GM23338 (cell line): ENCODE measurements around the gene RBP7. TPM values are rescaled to one million over a fixed set of nuclear protein-coding genes. Genes with fewer than 3 reads are reported as not detected.
A peak's percentile ranks its signal among the peaks of the same experiment; 100 is the strongest.

Source experiments
- ATAC-seq: fragments of 200-7000 bp; cut with Tn5 transposase; 3 replicates; pipeline ENCODE4 v1.9.1; 2020
- DNase-seq: peaks from one replicate; pipeline ENCODE4 v3.0.0-alpha.2; 2015; ENCODE audit warnings: low spot score
- H2AFZ ChIP-seq: fragments of 200-600 bp; sonication (generic); 2 replicates; pipeline ENCODE4 v1.8.0; 2016; ENCODE audit warnings: antibody characterized with exemption, mild to moderate bottlenecking, moderate library complexity
- H3F3A ChIP-seq: fragments of 200-600 bp; sonication (generic); replicated peaks from 2 replicates; pipeline ENCODE4 v1.8.0; 2017; ENCODE audit warnings: antibody characterized with exemption, mixed run types, low read depth
- H3K27ac ChIP-seq: fragments of 200-600 bp; sonication (generic); 2 replicates; pipeline ENCODE4 v1.6.1; 2016; ENCODE audit warnings: low read depth
- H3K27me3 ChIP-seq: fragments of 200-600 bp; sonication (generic); 2 replicates; pipeline ENCODE4 v1.8.0; 2016; ENCODE audit warnings: mild to moderate bottlenecking, mixed run types, moderate library complexity; ENCODE audit not compliant: insufficient read depth
- H3K36me3 ChIP-seq: fragments of 200-600 bp; sonication (generic); 2 replicates; pipeline ENCODE4 v1.8.0; 2016; ENCODE audit warnings: mild to moderate bottlenecking; ENCODE audit not compliant: insufficient read depth
- H3K4me1 ChIP-seq: fragments of 200-600 bp; sonication (generic); 2 replicates; pipeline ENCODE4 v1.8.0; 2016; ENCODE audit warnings: mild to moderate bottlenecking, moderate library complexity; ENCODE audit not compliant: insufficient read depth
- H3K4me2 ChIP-seq: fragments of 200-600 bp; sonication (generic); 2 replicates; pipeline ENCODE4 v1.7.1; 2017; ENCODE audit warnings: mixed run types
- H3K4me3 ChIP-seq: fragments of 200-600 bp; sonication (generic); 2 replicates; pipeline ENCODE4 v1.6.1; 2016; ENCODE audit warnings: mixed run types
- H3K79me2 ChIP-seq: fragments of 200-600 bp; sonication (generic); replicated peaks from 2 replicates; pipeline ENCODE4 v1.8.0; 2017; ENCODE audit warnings: mild to moderate bottlenecking; ENCODE audit not compliant: insufficient read depth
- H3K9me2 ChIP-seq: fragments of 200-600 bp; sonication (generic); 2 replicates; pipeline ENCODE4 v1.8.0; 2017; ENCODE audit not compliant: insufficient read depth
- H4K20me1 ChIP-seq: fragments of 200-600 bp; sonication (generic); replicated peaks from 2 replicates; pipeline ENCODE4 v1.8.0; 2017; ENCODE audit warnings: mild to moderate bottlenecking; ENCODE audit not compliant: insufficient read depth
- H3K27ac Mint-ChIP-seq: 2 replicates; pipeline ENCODE4 v1.8.0; 2020; ENCODE audit warnings: inconsistent platforms, mild to moderate bottlenecking, moderate library complexity, mixed read lengths
- H3K27me3 Mint-ChIP-seq: 3 replicates; pipeline ENCODE4 v1.8.0; 2022; ENCODE audit warnings: low read depth, mild to moderate bottlenecking, moderate library complexity, mixed read lengths, inconsistent platforms; ENCODE audit not compliant: insufficient read depth, poor library complexity
- H3K36me3 Mint-ChIP-seq: 3 replicates; pipeline ENCODE4 v1.8.0; 2021; ENCODE audit warnings: low read depth, mild to moderate bottlenecking, inconsistent platforms, moderate library complexity, mixed read lengths
- H3K4me1 Mint-ChIP-seq: 3 replicates; pipeline ENCODE4 v1.8.0; 2020; ENCODE audit warnings: mild to moderate bottlenecking, inconsistent platforms, mixed read lengths
- H3K4me3 Mint-ChIP-seq: 3 replicates; pipeline ENCODE4 v1.8.0; 2021; ENCODE audit warnings: moderate library complexity, mild to moderate bottlenecking, inconsistent platforms, mixed read lengths
- H3K9me3 Mint-ChIP-seq: 3 replicates; pipeline ENCODE4 v1.8.0; 2020; ENCODE audit warnings: moderate library complexity, mild to moderate bottlenecking, inconsistent platforms, mixed read lengths
- CTCF ChIP-seq, 2 experiments: fragments of 200-600 bp in 1 of 2; sonication (generic) in 1 of 2; conservative IDR thresholded peaks; 2 replicates each; pipeline versions ENCODE4 v1.5.1 to v1.6.1; 2016 to 2017; ENCODE audit warnings: antibody characterized with exemption in 2 of 2, low read depth in 2 of 2, mild to moderate bottlenecking in 2 of 2, moderate library complexity in 1 of 2
- ZNF331 ChIP-seq: fragments of 250-450 bp; sonication (Bioruptor Pico); IDR thresholded peaks from 2 replicates; pipeline ENCODE4 v1.5.0; 2020; ENCODE audit warnings: low read depth, mild to moderate bottlenecking, moderate library complexity
- polyA plus RNA-seq: library from polyadenylated mRNA; unstranded; fragments of >200 nt; fragmentation: Nextera tagmentation; extraction: Ambion mirVana; gene quantifications from 2 replicates; pipeline ENCODE4 v1.2.1, GENCODE V29; 2016
- total RNA-seq: library from RNA; depleted of rRNA; stranded (reverse); fragments of >200 nt; shearing (Covaris generic); gene quantifications from 2 replicates; pipeline ENCODE4 v1.2.3, GENCODE V29; 2014
- TF ChIP-seq, protein P1 (sequence below): fragments of 250-450 bp; sonication (Bioruptor Pico); IDR thresholded peaks from 2 replicates; pipeline ENCODE4 v1.5.0; 2020; ENCODE audit warnings: mild to moderate bottlenecking, moderate library complexity
- TF ChIP-seq, protein P2 (sequence below): IDR thresholded peaks from one replicate; pipeline ENCODE4 v1.6.1; 2018; ENCODE audit warnings: antibody characterized with exemption; ENCODE audit not compliant: unreplicated experiment

Gene RBP7
- total and polyA plus RNA-seq, 2 experiments from 2014 or later: 3.2 to 16.7 TPM

GRCh38 chr1:10056599-10056987, 59.6 kb downstream of the RBP7 start:
- H2AFZ ChIP-seq: no peak overlapping the region
- DNase-seq: no peak
- Mint-ChIP-seq H3K36me3 (peaks cover 6% of the 10 kb centered on the region), H3K27ac (peak overlapping the region; percentile 75; the same call in 1 of the 2 replicates), H3K9me3 (no peaks in the 10 kb centered on the region), H3K4me1 (peaks cover 22% of the 10 kb centered on the region), H3K27me3 (peaks cover 3% of the 10 kb centered on the region), H3K4me3 (no peak overlapping the region)
- no peak overlapping the region for H3K4me2 ChIP-seq
- peak overlapping the region; percentile 8; the same call in 1 of the 2 replicates for H3K27ac ChIP-seq
- peaks cover 100% of the 10 kb centered on the region for H3K79me2 ChIP-seq
- H3K4me3 ChIP-seq: no peak overlapping the region
- H3K36me3 ChIP-seq: no peaks in the 10 kb centered on the region
- H3K27me3 ChIP-seq: no peaks in the 10 kb centered on the region
- no peaks in the 10 kb centered on the region for H3K9me2 ChIP-seq
- peaks cover 42% of the 10 kb centered on the region for H4K20me1 ChIP-seq
- ATAC-seq: no peak
- no peak for TF ChIP-seq ZNF331
- TF ChIP-seq, protein P1, sequence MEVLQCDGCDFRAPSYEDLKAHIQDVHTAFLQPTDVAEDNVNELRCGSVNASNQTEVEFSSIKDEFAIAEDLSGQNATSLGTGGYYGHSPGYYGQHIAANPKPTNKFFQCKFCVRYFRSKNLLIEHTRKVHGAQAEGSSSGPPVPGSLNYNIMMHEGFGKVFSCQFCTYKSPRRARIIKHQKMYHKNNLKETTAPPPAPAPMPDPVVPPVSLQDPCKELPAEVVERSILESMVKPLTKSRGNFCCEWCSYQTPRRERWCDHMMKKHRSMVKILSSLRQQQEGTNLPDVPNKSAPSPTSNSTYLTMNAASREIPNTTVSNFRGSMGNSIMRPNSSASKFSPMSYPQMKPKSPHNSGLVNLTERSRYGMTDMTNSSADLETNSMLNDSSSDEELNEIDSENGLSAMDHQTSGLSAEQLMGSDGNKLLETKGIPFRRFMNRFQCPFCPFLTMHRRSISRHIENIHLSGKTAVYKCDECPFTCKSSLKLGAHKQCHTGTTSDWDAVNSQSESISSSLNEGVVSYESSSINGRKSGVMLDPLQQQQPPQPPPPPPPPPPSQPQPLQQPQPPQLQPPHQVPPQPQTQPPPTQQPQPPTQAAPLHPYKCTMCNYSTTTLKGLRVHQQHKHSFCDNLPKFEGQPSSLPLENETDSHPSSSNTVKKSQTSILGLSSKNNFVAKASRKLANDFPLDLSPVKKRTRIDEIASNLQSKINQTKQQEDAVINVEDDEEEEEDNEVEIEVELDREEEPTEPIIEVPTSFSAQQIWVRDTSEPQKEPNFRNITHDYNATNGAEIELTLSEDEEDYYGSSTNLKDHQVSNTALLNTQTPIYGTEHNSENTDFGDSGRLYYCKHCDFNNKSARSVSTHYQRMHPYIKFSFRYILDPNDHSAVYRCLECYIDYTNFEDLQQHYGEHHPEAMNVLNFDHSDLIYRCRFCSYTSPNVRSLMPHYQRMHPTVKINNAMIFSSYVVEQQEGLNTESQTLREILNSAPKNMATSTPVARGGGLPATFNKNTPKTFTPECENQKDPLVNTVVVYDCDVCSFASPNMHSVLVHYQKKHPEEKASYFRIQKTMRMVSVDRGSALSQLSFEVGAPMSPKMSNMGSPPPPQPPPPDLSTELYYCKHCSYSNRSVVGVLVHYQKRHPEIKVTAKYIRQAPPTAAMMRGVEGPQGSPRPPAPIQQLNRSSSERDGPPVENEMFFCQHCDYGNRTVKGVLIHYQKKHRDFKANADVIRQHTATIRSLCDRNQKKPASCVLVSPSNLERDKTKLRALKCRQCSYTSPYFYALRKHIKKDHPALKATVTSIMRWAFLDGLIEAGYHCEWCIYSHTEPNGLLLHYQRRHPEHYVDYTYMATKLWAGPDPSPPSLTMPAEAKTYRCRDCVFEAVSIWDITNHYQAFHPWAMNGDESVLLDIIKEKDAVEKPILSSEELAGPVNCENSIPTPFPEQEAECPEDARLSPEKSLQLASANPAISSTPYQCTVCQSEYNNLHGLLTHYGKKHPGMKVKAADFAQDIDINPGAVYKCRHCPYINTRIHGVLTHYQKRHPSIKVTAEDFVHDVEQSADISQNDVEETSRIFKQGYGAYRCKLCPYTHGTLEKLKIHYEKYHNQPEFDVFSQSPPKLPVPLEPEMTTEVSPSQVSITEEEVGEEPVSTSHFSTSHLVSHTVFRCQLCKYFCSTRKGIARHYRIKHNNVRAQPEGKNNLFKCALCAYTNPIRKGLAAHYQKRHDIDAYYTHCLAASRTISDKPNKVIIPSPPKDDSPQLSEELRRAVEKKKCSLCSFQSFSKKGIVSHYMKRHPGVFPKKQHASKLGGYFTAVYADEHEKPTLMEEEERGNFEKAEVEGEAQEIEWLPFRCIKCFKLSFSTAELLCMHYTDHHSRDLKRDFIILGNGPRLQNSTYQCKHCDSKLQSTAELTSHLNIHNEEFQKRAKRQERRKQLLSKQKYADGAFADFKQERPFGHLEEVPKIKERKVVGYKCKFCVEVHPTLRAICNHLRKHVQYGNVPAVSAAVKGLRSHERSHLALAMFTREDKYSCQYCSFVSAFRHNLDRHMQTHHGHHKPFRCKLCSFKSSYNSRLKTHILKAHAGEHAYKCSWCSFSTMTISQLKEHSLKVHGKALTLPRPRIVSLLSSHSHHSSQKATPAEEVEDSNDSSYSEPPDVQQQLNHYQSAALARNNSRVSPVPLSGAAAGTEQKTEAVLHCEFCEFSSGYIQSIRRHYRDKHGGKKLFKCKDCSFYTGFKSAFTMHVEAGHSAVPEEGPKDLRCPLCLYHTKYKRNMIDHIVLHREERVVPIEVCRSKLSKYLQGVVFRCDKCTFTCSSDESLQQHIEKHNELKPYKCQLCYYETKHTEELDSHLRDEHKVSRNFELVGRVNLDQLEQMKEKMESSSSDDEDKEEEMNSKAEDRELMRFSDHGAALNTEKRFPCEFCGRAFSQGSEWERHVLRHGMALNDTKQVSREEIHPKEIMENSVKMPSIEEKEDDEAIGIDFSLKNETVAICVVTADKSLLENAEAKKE (CRISPR knock-in tag): no peak
- TF ChIP-seq, protein P2, sequence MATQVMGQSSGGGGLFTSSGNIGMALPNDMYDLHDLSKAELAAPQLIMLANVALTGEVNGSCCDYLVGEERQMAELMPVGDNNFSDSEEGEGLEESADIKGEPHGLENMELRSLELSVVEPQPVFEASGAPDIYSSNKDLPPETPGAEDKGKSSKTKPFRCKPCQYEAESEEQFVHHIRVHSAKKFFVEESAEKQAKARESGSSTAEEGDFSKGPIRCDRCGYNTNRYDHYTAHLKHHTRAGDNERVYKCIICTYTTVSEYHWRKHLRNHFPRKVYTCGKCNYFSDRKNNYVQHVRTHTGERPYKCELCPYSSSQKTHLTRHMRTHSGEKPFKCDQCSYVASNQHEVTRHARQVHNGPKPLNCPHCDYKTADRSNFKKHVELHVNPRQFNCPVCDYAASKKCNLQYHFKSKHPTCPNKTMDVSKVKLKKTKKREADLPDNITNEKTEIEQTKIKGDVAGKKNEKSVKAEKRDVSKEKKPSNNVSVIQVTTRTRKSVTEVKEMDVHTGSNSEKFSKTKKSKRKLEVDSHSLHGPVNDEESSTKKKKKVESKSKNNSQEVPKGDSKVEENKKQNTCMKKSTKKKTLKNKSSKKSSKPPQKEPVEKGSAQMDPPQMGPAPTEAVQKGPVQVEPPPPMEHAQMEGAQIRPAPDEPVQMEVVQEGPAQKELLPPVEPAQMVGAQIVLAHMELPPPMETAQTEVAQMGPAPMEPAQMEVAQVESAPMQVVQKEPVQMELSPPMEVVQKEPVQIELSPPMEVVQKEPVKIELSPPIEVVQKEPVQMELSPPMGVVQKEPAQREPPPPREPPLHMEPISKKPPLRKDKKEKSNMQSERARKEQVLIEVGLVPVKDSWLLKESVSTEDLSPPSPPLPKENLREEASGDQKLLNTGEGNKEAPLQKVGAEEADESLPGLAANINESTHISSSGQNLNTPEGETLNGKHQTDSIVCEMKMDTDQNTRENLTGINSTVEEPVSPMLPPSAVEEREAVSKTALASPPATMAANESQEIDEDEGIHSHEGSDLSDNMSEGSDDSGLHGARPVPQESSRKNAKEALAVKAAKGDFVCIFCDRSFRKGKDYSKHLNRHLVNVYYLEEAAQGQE: no peak
- no peak for TF ChIP-seq CTCF (conservative IDR thresholded peaks at IDR 0.05; ENCODE audit: low read depth in 2 of 2)
- H3K4me1 ChIP-seq: peaks cover 4% of the 10 kb centered on the region
- 0 out of 2 replicates have a peak, but pooled peaks cover 3% of the 10 kb centered on the region for H3F3A ChIP-seq
